GM23248 (cell line): ENCODE data around the gene ODAD4. TPM values are rescaled to one million over a fixed set of nuclear protein-coding genes. Genes with fewer than 3 reads are reported as not detected.

ENCODE experiments used
- DNase-seq: peaks from one replicate; pipeline ENCODE4 v3.0.0-alpha.2; 2015
- H2AFZ ChIP-seq: fragments of 200-600 bp; sonication (generic); 2 replicates; pipeline ENCODE4 v1.6.1; 2016; ENCODE audit warnings: antibody characterized with exemption
- H3F3A ChIP-seq: fragments of 200-600 bp; sonication (generic); 2 replicates; pipeline ENCODE4 v1.6.1; 2016; ENCODE audit warnings: mild to moderate bottlenecking, antibody characterized with exemption, mixed run types; ENCODE audit not compliant: insufficient read depth
- H3K27ac ChIP-seq: fragments of 200-600 bp; sonication (generic); 2 replicates; pipeline ENCODE4 v1.5.1; 2016; ENCODE audit warnings: mild to moderate bottlenecking
- H3K27me3 ChIP-seq: fragments of 200-600 bp; sonication (generic); replicated peaks from 2 replicates; pipeline ENCODE4 v1.6.1; 2016; ENCODE audit warnings: mild to moderate bottlenecking; ENCODE audit not compliant: insufficient read depth
- H3K36me3 ChIP-seq: fragments of 200-600 bp; sonication (generic); 2 replicates; pipeline ENCODE4 v1.6.1; 2016; ENCODE audit warnings: low read depth, mild to moderate bottlenecking
- H3K4me1 ChIP-seq: fragments of 200-600 bp; sonication (generic); 2 replicates; pipeline ENCODE4 v1.6.1; 2016; ENCODE audit warnings: mild to moderate bottlenecking; ENCODE audit not compliant: insufficient read depth
- H3K4me2 ChIP-seq: fragments of 200-600 bp; sonication (generic); one replicate; pipeline ENCODE4 v1.6.1; 2016; ENCODE audit warnings: mild to moderate bottlenecking; ENCODE audit not compliant: unreplicated experiment
- H3K4me3 ChIP-seq: fragments of 200-600 bp; sonication (generic); 2 replicates; pipeline ENCODE4 v1.5.1; 2016; ENCODE audit warnings: mild to moderate bottlenecking
- H3K79me2 ChIP-seq: fragments of 200-600 bp; sonication (generic); 2 replicates; pipeline ENCODE4 v1.6.1; 2016; ENCODE audit warnings: mild to moderate bottlenecking; ENCODE audit not compliant: insufficient read depth
- H3K9ac ChIP-seq: fragments of 200-600 bp; sonication (generic); 2 replicates; pipeline ENCODE4 v1.6.1; 2016; ENCODE audit warnings: mild to moderate bottlenecking
- H3K9me2 ChIP-seq: fragments of 200-600 bp; sonication (generic); 2 replicates; pipeline ENCODE4 v1.6.1; 2016; ENCODE audit warnings: mixed run types, mild to moderate bottlenecking, moderate library complexity; ENCODE audit not compliant: insufficient read depth
- H3K9me3 ChIP-seq: fragments of 200-600 bp; sonication (generic); one replicate; pipeline ENCODE4 v1.6.1; 2017; ENCODE audit warnings: low read depth
- H4K20me1 ChIP-seq: fragments of 200-600 bp; sonication (generic); 2 replicates; pipeline ENCODE4 v1.6.0; 2016; ENCODE audit not compliant: insufficient read depth
- EZH2 ChIP-seq: fragments of 200-600 bp; sonication (generic); IDR thresholded peaks from 2 replicates; pipeline ENCODE4 v1.6.1; 2018; ENCODE audit warnings: antibody characterized with exemption, mild to moderate bottlenecking; ENCODE audit not compliant: insufficient read depth, poor library complexity, severe bottlenecking
- EZH2phosphoT487 ChIP-seq: fragments of 200-600 bp; sonication (generic); IDR thresholded peaks from 2 replicates; pipeline ENCODE4 v1.6.1; 2018; ENCODE audit warnings: antibody characterized with exemption, moderate library complexity, mild to moderate bottlenecking, low read depth; ENCODE audit not compliant: insufficient read depth
- WGBS, 2 experiments: methylation state at CpG; one replicate each; pipeline ENCODE4 v1.1.6; 2015 to 2017; ENCODE audit warnings: low lambda C conversion rate in 2 of 2, low coverage in 1 of 2; ENCODE audit errors: missing lambda C conversion rate in 2 of 2; 5-methylcytosine and 5-hydroxymethylcytosine counted together
- in situ Hi-C: fragments of 300-500 bp; cut with MboI; formaldehyde crosslinking; loops from 2 replicates; pipeline ENCODE4 v1.15.0; 2020
- polyA plus RNA-seq: library from polyadenylated mRNA; unstranded; fragments of >200 nt; fragmentation: Nextera tagmentation; extraction: Ambion mirVana; gene quantifications from 2 replicates; pipeline ENCODE4 v1.2.1, GENCODE V29; 2016
- total RNA-seq: library from RNA; depleted of rRNA; stranded (reverse); fragments of >200 nt; shearing (Covaris generic); gene quantifications from 2 replicates; pipeline ENCODE4 v1.2.3, GENCODE V29; 2014

The ODAD4 gene
- total and polyA plus RNA-seq, 2 experiments from 2014 or later, result 0.54 to 1.4 TPM

- Histone ChIP-seq H3K4me2 (no peak overlapping the region), H3K36me3 (no peaks in the 10 kb centered on the region), H3K4me3 (no peak overlapping the region), H3K9me2 (no peaks in the 10 kb centered on the region), H3K79me2 (no peaks in the 10 kb centered on the region), H3F3A (no peaks in the 10 kb centered on the region), H3K9me3 (no peaks in the 10 kb centered on the region), H3K9ac (no peak overlapping the region), H3K27ac (no peak overlapping the region), H4K20me1 (no peaks in the 10 kb centered on the region), H3K4me1 (no peaks in the 10 kb centered on the region), H2AFZ (no peak overlapping the region), H3K27me3 (no peaks in the 10 kb centered on the region)
- 75 to 79% methylated on average over 11 of the region's 11 CpGs for WGBS, 2 experiments
- no peak for TF ChIP-seq EZH2
- in situ Hi-C loops, result no loop called here
- DNase-seq, result no peak
Observed at GRCh38 chr17:41948762-41949460, 18.5 kb downstream of the ODAD4 start.

GRCh38 chr17:41956522-41956921, 26.1 kb downstream of the ODAD4 start:
- no peak for DNase-seq
- H3K4me3 ChIP-seq, result no peak overlapping the region
- H3K36me3 ChIP-seq, result no peaks in the 10 kb centered on the region
- H3K9me2 ChIP-seq, result no peaks in the 10 kb centered on the region
- no peak overlapping the region for H3K9ac ChIP-seq
- 78 to 80% methylated on average over 6 of the region's 6 CpGs for WGBS, 2 experiments
- in situ Hi-C loops, result no loop called here
- no peak for TF ChIP-seq EZH2
- TF ChIP-seq EZH2phosphoT487, result no peak
- no peaks in the 10 kb centered on the region for H3K79me2 ChIP-seq
- no peak overlapping the region for H3K27ac ChIP-seq
- no peaks in the 10 kb centered on the region for H4K20me1 ChIP-seq
- H2AFZ ChIP-seq, result no peak overlapping the region
- no peak overlapping the region for H3K4me2 ChIP-seq
- no peaks in the 10 kb centered on the region for H3K9me3 ChIP-seq
- H3K27me3 ChIP-seq, result no peaks in the 10 kb centered on the region
- H3K4me1 ChIP-seq, result peaks cover 5% of the 10 kb centered on the region; the same call in 1 of the 2 replicates
- H3F3A ChIP-seq, result no peaks in the 10 kb centered on the region

- DNase-seq, result no peak
- H3F3A ChIP-seq, result no peaks in the 10 kb centered on the region
- 88 to 90% methylated on average over 11 of the region's 11 CpGs for WGBS, 2 experiments
Observed at GRCh38 chr17:41957031-41957868, 26.8 kb downstream of the ODAD4 start.

GRCh38 chr17:41957869-41958439, 27.5 kb downstream of the ODAD4 start:
- H3K4me3 ChIP-seq, result no peak overlapping the region
- H3K27me3 ChIP-seq, result no peaks in the 10 kb centered on the region
- H3K4me2 ChIP-seq, result no peak overlapping the region
- H3K9ac ChIP-seq, result no peak overlapping the region
- DNase-seq, result no peak
- H3K9me3 ChIP-seq, result no peaks in the 10 kb centered on the region
- WGBS, 2 experiments, result 74 to 76% methylated on average over 6 of the region's 6 CpGs
- no peak overlapping the region for H3K27ac ChIP-seq
- H4K20me1 ChIP-seq, result no peaks in the 10 kb centered on the region
- no peaks in the 10 kb centered on the region for H3K79me2 ChIP-seq
- in situ Hi-C loops, result no loop called here
- no peak overlapping the region for H2AFZ ChIP-seq
- H3K4me1 ChIP-seq, result peaks cover 5% of the 10 kb centered on the region; the same call in 1 of the 2 replicates
- H3K9me2 ChIP-seq, result no peaks in the 10 kb centered on the region
- TF ChIP-seq EZH2phosphoT487 (no peak), EZH2 (no peak)
- no peaks in the 10 kb centered on the region for H3F3A ChIP-seq
- H3K36me3 ChIP-seq, result no peaks in the 10 kb centered on the region

More at GRCh38 chr17:41957031-41957868, 26.8 kb downstream of the ODAD4 start:
- H3K9ac ChIP-seq, result no peak overlapping the region
- H3K4me1 ChIP-seq, result peaks cover 5% of the 10 kb centered on the region; the same call in 1 of the 2 replicates
- H3K9me2 ChIP-seq, result no peaks in the 10 kb centered on the region
- TF ChIP-seq EZH2 (no peak), EZH2phosphoT487 (no peak)
- no peak overlapping the region for H3K4me3 ChIP-seq
- H3K4me2 ChIP-seq, result no peak overlapping the region
- in situ Hi-C loops, result no loop called here
- no peaks in the 10 kb centered on the region for H4K20me1 ChIP-seq
- no peak overlapping the region for H3K27ac ChIP-seq
- H2AFZ ChIP-seq, result peak overlapping the region; percentile 51; the same call in 1 of the 2 replicates
- H3K9me3 ChIP-seq, result no peaks in the 10 kb centered on the region
- H3K79me2 ChIP-seq, result no peaks in the 10 kb centered on the region
- no peaks in the 10 kb centered on the region for H3K27me3 ChIP-seq
- no peaks in the 10 kb centered on the region for H3K36me3 ChIP-seq
